PC-3 (cell line): ENCODE results near the gene ZNF574.

Experiments used
- EZH2 ChIP-seq: fragments of 300-600 bp; sonication (generic); IDR thresholded peaks from one replicate; pipeline ENCODE4 v1.6.1; 2017; ENCODE audit warnings: antibody characterized with exemption, mild to moderate bottlenecking, low read length; ENCODE audit not compliant: unreplicated experiment
- TF ChIP-seq, protein P1 (sequence below): fragments of 300-600 bp; sonication (generic); conservative IDR thresholded peaks from 2 replicates; pipeline ENCODE4 v1.5.1; 2017; ENCODE audit warnings: antibody characterized with exemption, low read depth, mild to moderate bottlenecking, low read length

- TF ChIP-seq, protein P1, sequence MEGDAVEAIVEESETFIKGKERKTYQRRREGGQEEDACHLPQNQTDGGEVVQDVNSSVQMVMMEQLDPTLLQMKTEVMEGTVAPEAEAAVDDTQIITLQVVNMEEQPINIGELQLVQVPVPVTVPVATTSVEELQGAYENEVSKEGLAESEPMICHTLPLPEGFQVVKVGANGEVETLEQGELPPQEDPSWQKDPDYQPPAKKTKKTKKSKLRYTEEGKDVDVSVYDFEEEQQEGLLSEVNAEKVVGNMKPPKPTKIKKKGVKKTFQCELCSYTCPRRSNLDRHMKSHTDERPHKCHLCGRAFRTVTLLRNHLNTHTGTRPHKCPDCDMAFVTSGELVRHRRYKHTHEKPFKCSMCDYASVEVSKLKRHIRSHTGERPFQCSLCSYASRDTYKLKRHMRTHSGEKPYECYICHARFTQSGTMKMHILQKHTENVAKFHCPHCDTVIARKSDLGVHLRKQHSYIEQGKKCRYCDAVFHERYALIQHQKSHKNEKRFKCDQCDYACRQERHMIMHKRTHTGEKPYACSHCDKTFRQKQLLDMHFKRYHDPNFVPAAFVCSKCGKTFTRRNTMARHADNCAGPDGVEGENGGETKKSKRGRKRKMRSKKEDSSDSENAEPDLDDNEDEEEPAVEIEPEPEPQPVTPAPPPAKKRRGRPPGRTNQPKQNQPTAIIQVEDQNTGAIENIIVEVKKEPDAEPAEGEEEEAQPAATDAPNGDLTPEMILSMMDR = no peak
- TF ChIP-seq EZH2 = no peak
These were observed 7.6 kb upstream of the ZNF574 start for GRCh38 chr19:42068361-42068755.
